ENCODE data around the gene PKM. TPM values are rescaled to one million over a fixed set of nuclear protein-coding genes. Genes with fewer than 3 reads are reported as not detected.
A peak's percentile ranks its signal among the peaks of the same experiment; 100 is the strongest.
"Not testable (repeated sequence)": the region's sequence is repeated elsewhere in the genome, so short reads cannot be mapped to it uniquely, and the experiment has no call there.

Gene PKM
- 2,101 and 2,533 TPM in 2 replicates for polyA plus RNA-seq (2011; rRNA removed)
- polyA minus RNA-seq (2011; rRNA and poly(A)+ RNA removed), result 1,760 and 2,530 TPM in 2 replicates

DNA sequence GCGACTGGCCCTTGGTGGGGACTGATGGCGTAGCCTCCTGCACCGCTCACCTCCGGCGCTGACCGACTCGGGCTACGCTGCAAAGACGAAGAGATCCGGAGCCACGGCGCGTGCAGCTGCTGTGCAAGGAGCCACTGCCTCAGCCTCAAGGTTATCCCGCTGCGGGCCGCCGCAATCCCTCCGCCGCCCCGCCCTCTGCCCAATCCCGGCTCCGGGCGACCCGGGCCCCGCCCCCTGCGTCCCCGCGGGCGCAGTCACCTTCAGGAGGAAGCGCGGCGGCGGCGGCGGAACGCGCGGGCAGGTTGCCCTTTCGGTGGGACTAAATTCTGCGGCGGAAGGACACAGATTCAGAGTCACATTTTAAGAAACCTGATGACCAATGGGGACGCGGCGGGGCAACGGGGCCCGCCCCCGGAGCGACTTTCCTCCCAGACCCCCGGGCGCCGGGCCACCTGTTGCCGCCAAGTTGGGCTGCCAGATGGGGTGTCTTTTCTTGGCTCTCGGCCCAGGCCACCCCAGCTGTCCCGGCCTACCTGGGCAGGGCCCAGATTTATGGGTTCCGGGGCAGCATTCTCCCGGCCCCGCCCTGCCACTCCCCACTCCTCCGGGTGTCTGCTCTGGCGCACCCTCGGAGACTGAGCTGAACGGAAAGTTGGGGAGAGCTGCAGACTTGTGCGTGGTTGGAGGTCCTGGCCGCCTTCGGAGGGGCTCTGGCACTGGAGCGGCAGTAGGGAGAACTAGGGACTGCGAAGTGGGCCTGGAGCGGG is at the start of gene PKM:
Gene PKM (minus strand): TSS at position 125 of the 767 bp plus-strand sequence. CDS start 12,093 bp downstream, outside the sequence.
- H3K27me3 ChIP-seq (ENCODE audit: control insufficient read depth, insufficient read depth, low read length), result no peaks in the 10 kb centered on the region
- TF ChIP-seq, protein P1, sequence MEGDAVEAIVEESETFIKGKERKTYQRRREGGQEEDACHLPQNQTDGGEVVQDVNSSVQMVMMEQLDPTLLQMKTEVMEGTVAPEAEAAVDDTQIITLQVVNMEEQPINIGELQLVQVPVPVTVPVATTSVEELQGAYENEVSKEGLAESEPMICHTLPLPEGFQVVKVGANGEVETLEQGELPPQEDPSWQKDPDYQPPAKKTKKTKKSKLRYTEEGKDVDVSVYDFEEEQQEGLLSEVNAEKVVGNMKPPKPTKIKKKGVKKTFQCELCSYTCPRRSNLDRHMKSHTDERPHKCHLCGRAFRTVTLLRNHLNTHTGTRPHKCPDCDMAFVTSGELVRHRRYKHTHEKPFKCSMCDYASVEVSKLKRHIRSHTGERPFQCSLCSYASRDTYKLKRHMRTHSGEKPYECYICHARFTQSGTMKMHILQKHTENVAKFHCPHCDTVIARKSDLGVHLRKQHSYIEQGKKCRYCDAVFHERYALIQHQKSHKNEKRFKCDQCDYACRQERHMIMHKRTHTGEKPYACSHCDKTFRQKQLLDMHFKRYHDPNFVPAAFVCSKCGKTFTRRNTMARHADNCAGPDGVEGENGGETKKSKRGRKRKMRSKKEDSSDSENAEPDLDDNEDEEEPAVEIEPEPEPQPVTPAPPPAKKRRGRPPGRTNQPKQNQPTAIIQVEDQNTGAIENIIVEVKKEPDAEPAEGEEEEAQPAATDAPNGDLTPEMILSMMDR (IDR thresholded peaks at IDR 0.05; ENCODE audit: insufficient read depth, low read depth, low read length), result no peak
- ChIA-PET CTCF (interaction anchor here (1.1 to 1.9 kb wide), 4 partner anchors 31 to 82 kb away, joined by 3 to 7 read pairs (median 5); no protein-coding TSS in a partner anchor), POLR2A (interaction anchor here (0.6 kb wide), 1 partner anchor 9 kb away, joined by 14 read pairs; no protein-coding TSS in a partner anchor)
- H3K36me3 ChIP-seq (ENCODE audit: control insufficient read depth, insufficient read depth, low read length), result 0 out of 2 replicates have a peak, but pooled peaks cover 2% of the 10 kb centered on the region
- DNase-seq (ENCODE audit: low read depth), result peak; percentile 81
- peak within 1 kb of the TSS; percentile 98 for H3K4me3 ChIP-seq (ENCODE audit: low read depth, low read length)

DNA sequence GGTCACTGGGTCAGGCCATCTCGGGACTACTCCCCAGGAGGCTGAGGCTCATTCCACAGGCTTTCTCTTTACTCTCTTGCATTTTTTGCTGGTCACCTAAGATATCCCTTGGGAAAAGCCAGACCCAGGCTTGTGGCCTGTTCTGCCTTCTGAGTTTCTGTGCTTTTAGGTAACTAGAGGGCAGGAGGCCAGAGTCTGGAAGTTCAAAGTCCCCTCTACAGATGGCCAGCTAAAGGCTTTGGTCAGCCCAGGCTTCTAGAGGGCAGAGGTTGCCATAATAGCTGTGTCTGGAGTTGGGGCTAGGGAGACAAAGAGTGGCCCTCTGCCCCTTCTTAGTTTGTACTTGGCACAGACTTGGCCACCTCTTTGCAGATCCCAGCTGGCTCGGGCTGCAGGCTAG is 49.8 kb upstream of the PKM start:
- Histone ChIP-seq H3K27me3 (ENCODE audit: control insufficient read depth, insufficient read depth, low read length) (no peaks in the 10 kb centered on the region), H3K36me3 (ENCODE audit: control insufficient read depth, insufficient read depth, low read length) (no peaks in the 10 kb centered on the region), H3K4me3 (ENCODE audit: low read depth, low read length) (no peak overlapping the region)
- ChIA-PET POLR2A (no interaction called here), CTCF (interaction anchor here (1.1 kb wide), 1 partner anchor 391 kb away, joined by 4 read pairs; no protein-coding TSS in a partner anchor)
- DNase-seq (ENCODE audit: low read depth), result no peak
- TF ChIP-seq, protein P1 (IDR thresholded peaks at IDR 0.05; ENCODE audit: insufficient read depth, low read depth, low read length), result no peak

DNA sequence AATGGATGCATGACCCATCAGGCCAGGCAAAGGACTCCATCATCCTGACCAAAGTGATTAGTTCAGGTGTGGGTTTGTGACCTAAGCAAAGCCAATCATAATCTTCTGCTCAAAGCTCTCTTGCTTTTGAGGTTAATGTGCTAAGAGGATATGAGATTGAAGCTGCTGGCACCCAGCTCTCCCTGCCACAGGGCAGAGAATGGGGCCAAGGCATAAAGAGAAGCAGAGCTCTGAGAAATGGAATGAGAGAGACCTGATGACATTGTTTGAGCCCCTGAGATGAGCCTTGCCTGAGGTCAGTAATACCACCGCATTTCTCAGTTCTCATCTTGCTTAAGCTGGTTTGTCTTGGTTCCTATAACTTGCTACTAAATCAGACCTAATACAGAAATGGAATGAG is 47.7 kb upstream of the PKM start:
- ChIA-PET CTCF (interaction anchor here (0.8 kb wide), 1 partner anchor 80 kb away, joined by 3 read pairs; no protein-coding TSS in a partner anchor), POLR2A (no interaction called here)
- TF ChIP-seq, protein P1 (IDR thresholded peaks at IDR 0.05; ENCODE audit: insufficient read depth, low read depth, low read length), result no peak
- no peak for DNase-seq (ENCODE audit: low read depth)
- Histone ChIP-seq H3K4me3 (ENCODE audit: low read depth, low read length) (no peak overlapping the region), H3K27me3 (ENCODE audit: control insufficient read depth, insufficient read depth, low read length) (no peaks in the 10 kb centered on the region), H3K36me3 (ENCODE audit: control insufficient read depth, insufficient read depth, low read length) (no peaks in the 10 kb centered on the region)

DNA sequence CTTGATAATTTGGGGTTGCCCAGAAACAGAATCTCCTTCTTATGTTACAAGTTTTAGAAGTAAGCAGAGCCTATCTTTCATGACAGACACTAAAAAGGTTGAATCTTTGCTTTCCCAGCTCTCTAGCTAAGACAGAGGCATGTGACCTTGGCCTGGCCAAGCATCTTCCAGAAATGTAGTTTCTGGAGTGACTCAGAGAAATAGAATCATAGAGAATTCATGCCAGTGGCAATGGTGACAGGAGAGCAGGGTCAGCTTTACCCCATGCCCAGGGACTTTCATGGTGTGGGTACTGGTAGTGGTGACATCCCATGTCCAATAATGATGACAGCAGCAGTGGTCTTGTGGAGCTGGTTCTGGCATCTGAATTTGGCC is 45.3 kb upstream of the PKM start:
- TF ChIP-seq, protein P1 (IDR thresholded peaks at IDR 0.05; ENCODE audit: insufficient read depth, low read depth, low read length), result no peak
- no peak for DNase-seq (ENCODE audit: low read depth)
- Histone ChIP-seq H3K4me3 (ENCODE audit: low read depth, low read length) (no peak overlapping the region), H3K36me3 (ENCODE audit: control insufficient read depth, insufficient read depth, low read length) (no peaks in the 10 kb centered on the region), H3K27me3 (ENCODE audit: control insufficient read depth, insufficient read depth, low read length) (no peaks in the 10 kb centered on the region)
- ChIA-PET CTCF (no interaction called here), POLR2A (no interaction called here)

DNA sequence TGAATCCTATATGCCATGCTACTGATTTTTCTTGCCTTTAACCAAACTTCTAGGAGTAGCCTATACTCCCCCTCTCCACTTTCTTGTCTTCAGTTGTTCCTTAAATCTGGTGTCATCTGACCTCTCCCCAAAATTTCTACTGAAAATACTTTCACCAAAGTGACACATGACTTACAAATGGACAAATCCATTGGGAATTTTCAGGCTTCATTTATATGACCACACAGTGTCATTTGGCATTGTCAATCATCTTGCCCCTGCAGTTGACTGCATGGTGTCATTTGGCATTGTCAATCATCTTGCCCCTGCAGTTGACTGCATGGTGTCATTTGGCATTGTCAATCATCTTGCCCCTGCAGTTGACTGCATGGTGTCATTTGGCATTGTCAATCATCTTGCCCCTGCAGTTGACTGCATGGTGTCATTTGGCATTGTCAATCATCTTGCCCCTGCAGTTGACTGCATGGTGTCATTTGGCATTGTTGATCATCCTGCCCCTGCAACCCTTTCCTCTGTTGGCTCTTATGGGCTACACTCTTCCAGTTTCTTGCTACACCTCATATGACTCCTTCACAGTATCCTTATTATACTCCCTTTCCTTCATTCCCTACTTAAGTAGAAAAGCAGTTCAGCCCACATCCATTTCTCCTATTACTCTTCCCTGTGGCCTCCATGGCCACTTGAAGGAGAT is 44.8 kb upstream of the PKM start:
- H3K36me3 ChIP-seq (ENCODE audit: control insufficient read depth, insufficient read depth, low read length); DNase-seq (ENCODE audit: low read depth); CTCF ChIA-PET; H3K27me3 ChIP-seq (ENCODE audit: control insufficient read depth, insufficient read depth, low read length); H3K4me3 ChIP-seq (ENCODE audit: low read depth, low read length); POLR2A ChIA-PET: not testable (repeated sequence)

Measured in BJ (cell line).